ENCODE results near the gene SPATA31D4.

DNA sequence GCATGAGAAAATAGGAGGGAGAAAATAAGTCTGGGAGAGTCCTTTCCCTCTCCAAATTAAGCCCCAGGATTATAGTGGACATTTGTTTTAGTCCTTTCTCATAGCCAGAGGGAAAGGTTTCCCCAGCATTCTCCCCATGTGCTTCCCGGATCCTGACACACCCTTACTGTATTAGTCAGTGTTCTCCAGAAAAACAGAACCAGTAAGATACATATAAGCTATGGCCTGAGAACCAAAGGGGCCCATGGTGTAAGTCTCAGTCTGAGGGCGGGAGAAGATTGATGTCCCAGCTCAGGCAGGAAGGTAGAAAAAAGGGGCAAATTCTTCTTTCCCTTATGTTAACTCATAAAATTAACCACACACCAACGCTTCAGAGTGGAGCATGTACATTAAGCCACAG lies 25.6 kb upstream of the SPATA31D4 start:
- TF ChIP-seq, protein P1, sequence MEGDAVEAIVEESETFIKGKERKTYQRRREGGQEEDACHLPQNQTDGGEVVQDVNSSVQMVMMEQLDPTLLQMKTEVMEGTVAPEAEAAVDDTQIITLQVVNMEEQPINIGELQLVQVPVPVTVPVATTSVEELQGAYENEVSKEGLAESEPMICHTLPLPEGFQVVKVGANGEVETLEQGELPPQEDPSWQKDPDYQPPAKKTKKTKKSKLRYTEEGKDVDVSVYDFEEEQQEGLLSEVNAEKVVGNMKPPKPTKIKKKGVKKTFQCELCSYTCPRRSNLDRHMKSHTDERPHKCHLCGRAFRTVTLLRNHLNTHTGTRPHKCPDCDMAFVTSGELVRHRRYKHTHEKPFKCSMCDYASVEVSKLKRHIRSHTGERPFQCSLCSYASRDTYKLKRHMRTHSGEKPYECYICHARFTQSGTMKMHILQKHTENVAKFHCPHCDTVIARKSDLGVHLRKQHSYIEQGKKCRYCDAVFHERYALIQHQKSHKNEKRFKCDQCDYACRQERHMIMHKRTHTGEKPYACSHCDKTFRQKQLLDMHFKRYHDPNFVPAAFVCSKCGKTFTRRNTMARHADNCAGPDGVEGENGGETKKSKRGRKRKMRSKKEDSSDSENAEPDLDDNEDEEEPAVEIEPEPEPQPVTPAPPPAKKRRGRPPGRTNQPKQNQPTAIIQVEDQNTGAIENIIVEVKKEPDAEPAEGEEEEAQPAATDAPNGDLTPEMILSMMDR (IDR thresholded peaks at IDR 0.05): no peak
- TF ChIP-seq EP300 (IDR thresholded peaks at IDR 0.05): no peak
- no peak for TF ChIP-seq POLR2A (IDR thresholded peaks at IDR 0.05)

Measured in ovary (tissue), 3 donors.